K562 (cell line): ENCODE data around the gene MARCHF9. TPM values are rescaled to one million over a fixed set of nuclear protein-coding genes. Genes with fewer than 3 reads are reported as not detected.

Experiments used
- ATF1 ChIP-seq, 2 experiments: fragments of 450-650 bp in 1 of 2; IDR thresholded peaks; 2 replicates each; pipeline ENCODE4 v1.6.1; 2016; ENCODE audit warnings: missing compliant biosample characterization in 1 of 2, missing genetic modification characterization in 1 of 2
- BRD9 ChIP-seq: fragments of 450-650 bp; IDR thresholded peaks from 2 replicates; pipeline ENCODE4 v1.6.1; 2018; ENCODE audit warnings: low read depth; ENCODE audit not compliant: partially characterized antibody
- CBFB ChIP-seq: sonication (generic); formaldehyde crosslinking; IDR thresholded peaks from 2 replicates; pipeline ENCODE4 v1.4.0; 2020; ENCODE audit warnings: mild to moderate bottlenecking, missing genetic modification reagents
- DNMT1 ChIP-seq: fragments of 450-650 bp; IDR thresholded peaks from 2 replicates; pipeline ENCODE4 v1.6.1; 2016; ENCODE audit warnings: antibody characterized with exemption, mild to moderate bottlenecking
- GABPB2 ChIP-seq: fragments of 250-450 bp; sonication (Bioruptor Pico); conservative IDR thresholded peaks from 2 replicates; pipeline ENCODE4 v1.5.1; 2021; ENCODE audit warnings: mild to moderate bottlenecking
- HNRNPH1 ChIP-seq: fragments of 200-400 bp; formaldehyde crosslinking; optimal IDR thresholded peaks from 2 replicates; pipeline ENCODE3; 2017; ENCODE audit warnings: low read depth, mild to moderate bottlenecking, low read length, moderate library complexity
- MEF2A ChIP-seq: IDR thresholded peaks from 2 replicates; pipeline ENCODE4 v1.6.1; 2011; ENCODE audit warnings: low read depth, mild to moderate bottlenecking, low read length, moderate library complexity; ENCODE audit not compliant: control insufficient read depth
- MTA2 ChIP-seq: fragments of 450-650 bp; IDR thresholded peaks from 2 replicates; pipeline ENCODE4 v1.6.1; 2016; ENCODE audit warnings: low read depth
- PHF21A ChIP-seq: fragments of 450-650 bp; IDR thresholded peaks from 2 replicates; pipeline ENCODE4 v1.6.1; 2017; ENCODE audit warnings: low read depth, borderline replicate concordance
- RAD51 ChIP-seq: fragments of 450-650 bp; IDR thresholded peaks from 2 replicates; pipeline ENCODE4 v1.7.1; 2016; ENCODE audit warnings: low read depth, mild to moderate bottlenecking, borderline replicate concordance
- ZNF184 ChIP-seq: sonication (generic); formaldehyde crosslinking; IDR thresholded peaks from 2 replicates; pipeline ENCODE4 v1.5.0; 2020; ENCODE audit warnings: missing genetic modification reagents
- polyA plus RNA-seq, 8 experiments: library from polyadenylated mRNA; depleted of rRNA in 4 of 8; stranded (reverse) in 5 of 8; unstranded in 3 of 8; fragments of >200 nt; fragmentation: Nextera tagmentation in 2 of 8; fragmentation: Illumina TruSeq in 1 of 8; extraction: Ambion mirVana in 2 of 8; extraction: Trizol in 1 of 8; gene quantifications; 2 replicates each; pipeline versions ENCODE4 v1.2.1 to v1.2.3, GENCODE V29; 2011 to 2014; ENCODE audit warnings: inconsistent platforms in 1 of 8, missing spikeins in 1 of 8
- total RNA-seq, 7 experiments: library from RNA; depleted of rRNA in 6 of 7; stranded (reverse); fragments of >200 nt in 6 of 7; fragmentation: Illumina TruSeq in 2 of 7; extraction: Trizol in 2 of 7; gene quantifications; 2 replicates each; pipeline versions ENCODE4 v1.2.1 to v1.2.3, GENCODE V29; 2011 to 2021; ENCODE audit warnings: low replicate concordance in 1 of 7
- TF ChIP-seq, protein P1 (sequence below): fragments of 450-650 bp; formaldehyde crosslinking; IDR thresholded peaks from 2 replicates; pipeline ENCODE4 v1.4.0; 2022; ENCODE audit warnings: mild to moderate bottlenecking, moderate library complexity
- TF ChIP-seq, protein P2 (sequence below), 2 experiments: fragments of 450-650 bp; IDR thresholded peaks; 2 replicates each; pipeline ENCODE4 v1.6.1; 2018; ENCODE audit warnings: mild to moderate bottlenecking in 2 of 2, low read depth in 1 of 2; ENCODE audit not compliant: partially characterized antibody in 2 of 2
- TF ChIP-seq, protein P3 (sequence below): fragments of 200-400 bp; formaldehyde crosslinking; IDR thresholded peaks from 2 replicates; pipeline ENCODE4 v1.6.1; 2017; ENCODE audit warnings: mild to moderate bottlenecking, low read depth, low read length, moderate library complexity
- TF ChIP-seq, protein P4 (sequence below): IDR thresholded peaks from 2 replicates; pipeline ENCODE4 v1.6.1; 2014; ENCODE audit warnings: antibody characterized with exemption
- TF ChIP-seq, protein P5 (sequence below): sonication (generic); formaldehyde crosslinking; IDR thresholded peaks from 2 replicates; pipeline ENCODE4 v1.8.0; 2022; ENCODE audit warnings: missing genetic modification reagents, mild to moderate bottlenecking, borderline replicate concordance

The MARCHF9 gene
- total and polyA plus RNA-seq, 9 of the 15 experiments (the other 6 are each of a cell fraction or from before 2014, with no cell fraction given), result 0.80 to 12.4 (median 6.2) TPM

DNA sequence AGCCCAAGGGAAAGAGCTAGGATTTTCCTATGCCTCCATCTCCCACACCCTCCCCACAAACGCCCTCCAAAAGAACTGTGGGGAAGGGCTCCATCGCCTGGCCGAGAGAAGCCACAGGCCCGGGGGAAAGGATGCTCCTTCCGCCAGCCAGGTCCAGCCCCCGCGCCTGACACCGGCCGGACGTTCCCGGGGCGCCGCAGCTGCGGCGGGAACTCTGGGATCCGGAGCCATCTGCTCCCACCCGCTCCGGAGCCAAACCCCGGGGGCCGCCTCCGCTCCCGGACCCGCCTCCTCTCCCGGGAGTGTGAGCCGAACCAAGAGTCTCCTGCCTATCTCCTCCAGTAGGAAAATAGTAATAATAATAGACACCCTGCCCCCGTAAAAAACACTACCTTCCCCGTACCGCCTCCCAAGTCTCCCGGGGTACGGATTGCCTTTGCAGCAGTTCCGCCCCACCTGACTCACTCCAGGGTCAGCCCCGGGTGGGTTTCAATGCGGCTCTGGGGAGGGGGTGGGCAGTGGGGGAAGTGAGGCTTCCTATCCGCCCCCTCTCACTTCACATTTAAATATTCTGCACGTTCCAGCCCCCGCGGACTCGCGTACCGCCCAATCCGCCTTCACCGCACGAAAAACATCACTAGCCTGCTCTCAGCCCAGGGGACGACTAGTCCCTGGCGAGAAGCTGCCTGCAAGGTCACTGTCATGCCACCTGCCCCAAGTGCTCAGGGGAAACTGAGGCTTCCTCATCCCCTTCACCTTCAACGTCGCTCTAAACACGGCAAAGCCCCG lies 18.8 kb upstream of the MARCHF9 start (continued):
- TF ChIP-seq, protein P1, sequence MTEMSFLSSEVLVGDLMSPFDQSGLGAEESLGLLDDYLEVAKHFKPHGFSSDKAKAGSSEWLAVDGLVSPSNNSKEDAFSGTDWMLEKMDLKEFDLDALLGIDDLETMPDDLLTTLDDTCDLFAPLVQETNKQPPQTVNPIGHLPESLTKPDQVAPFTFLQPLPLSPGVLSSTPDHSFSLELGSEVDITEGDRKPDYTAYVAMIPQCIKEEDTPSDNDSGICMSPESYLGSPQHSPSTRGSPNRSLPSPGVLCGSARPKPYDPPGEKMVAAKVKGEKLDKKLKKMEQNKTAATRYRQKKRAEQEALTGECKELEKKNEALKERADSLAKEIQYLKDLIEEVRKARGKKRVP, result no peak
- TF ChIP-seq, protein P2, sequence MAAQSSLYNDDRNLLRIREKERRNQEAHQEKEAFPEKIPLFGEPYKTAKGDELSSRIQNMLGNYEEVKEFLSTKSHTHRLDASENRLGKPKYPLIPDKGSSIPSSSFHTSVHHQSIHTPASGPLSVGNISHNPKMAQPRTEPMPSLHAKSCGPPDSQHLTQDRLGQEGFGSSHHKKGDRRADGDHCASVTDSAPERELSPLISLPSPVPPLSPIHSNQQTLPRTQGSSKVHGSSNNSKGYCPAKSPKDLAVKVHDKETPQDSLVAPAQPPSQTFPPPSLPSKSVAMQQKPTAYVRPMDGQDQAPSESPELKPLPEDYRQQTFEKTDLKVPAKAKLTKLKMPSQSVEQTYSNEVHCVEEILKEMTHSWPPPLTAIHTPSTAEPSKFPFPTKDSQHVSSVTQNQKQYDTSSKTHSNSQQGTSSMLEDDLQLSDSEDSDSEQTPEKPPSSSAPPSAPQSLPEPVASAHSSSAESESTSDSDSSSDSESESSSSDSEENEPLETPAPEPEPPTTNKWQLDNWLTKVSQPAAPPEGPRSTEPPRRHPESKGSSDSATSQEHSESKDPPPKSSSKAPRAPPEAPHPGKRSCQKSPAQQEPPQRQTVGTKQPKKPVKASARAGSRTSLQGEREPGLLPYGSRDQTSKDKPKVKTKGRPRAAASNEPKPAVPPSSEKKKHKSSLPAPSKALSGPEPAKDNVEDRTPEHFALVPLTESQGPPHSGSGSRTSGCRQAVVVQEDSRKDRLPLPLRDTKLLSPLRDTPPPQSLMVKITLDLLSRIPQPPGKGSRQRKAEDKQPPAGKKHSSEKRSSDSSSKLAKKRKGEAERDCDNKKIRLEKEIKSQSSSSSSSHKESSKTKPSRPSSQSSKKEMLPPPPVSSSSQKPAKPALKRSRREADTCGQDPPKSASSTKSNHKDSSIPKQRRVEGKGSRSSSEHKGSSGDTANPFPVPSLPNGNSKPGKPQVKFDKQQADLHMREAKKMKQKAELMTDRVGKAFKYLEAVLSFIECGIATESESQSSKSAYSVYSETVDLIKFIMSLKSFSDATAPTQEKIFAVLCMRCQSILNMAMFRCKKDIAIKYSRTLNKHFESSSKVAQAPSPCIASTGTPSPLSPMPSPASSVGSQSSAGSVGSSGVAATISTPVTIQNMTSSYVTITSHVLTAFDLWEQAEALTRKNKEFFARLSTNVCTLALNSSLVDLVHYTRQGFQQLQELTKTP (IDR thresholded peaks at IDR 0.05; ENCODE audit: low read depth in 1 of 2, partially characterized antibody in 2 of 2), result no peak
- TF ChIP-seq RAD51 (no peak; the same call in 1 of the 2 replicates), MTA2 (no peak), ZNF184 (CRISPR knock-in tag) (no peak), BRD9 (no peak), MEF2A (no peak), PHF21A (no peak), CBFB (CRISPR knock-in tag) (no peak), HNRNPH1 (no peak), GABPB2 (no peak), ATF1 (CRISPR knock-in tag; IDR thresholded peaks at IDR 0.05) (no peak), ATF1 (tag; IDR thresholded peaks at IDR 0.05) (no peak), DNMT1 (no peak)
- TF ChIP-seq, protein P3, sequence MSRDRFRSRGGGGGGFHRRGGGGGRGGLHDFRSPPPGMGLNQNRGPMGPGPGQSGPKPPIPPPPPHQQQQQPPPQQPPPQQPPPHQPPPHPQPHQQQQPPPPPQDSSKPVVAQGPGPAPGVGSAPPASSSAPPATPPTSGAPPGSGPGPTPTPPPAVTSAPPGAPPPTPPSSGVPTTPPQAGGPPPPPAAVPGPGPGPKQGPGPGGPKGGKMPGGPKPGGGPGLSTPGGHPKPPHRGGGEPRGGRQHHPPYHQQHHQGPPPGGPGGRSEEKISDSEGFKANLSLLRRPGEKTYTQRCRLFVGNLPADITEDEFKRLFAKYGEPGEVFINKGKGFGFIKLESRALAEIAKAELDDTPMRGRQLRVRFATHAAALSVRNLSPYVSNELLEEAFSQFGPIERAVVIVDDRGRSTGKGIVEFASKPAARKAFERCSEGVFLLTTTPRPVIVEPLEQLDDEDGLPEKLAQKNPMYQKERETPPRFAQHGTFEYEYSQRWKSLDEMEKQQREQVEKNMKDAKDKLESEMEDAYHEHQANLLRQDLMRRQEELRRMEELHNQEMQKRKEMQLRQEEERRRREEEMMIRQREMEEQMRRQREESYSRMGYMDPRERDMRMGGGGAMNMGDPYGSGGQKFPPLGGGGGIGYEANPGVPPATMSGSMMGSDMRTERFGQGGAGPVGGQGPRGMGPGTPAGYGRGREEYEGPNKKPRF, result no peak
- TF ChIP-seq, protein P4, sequence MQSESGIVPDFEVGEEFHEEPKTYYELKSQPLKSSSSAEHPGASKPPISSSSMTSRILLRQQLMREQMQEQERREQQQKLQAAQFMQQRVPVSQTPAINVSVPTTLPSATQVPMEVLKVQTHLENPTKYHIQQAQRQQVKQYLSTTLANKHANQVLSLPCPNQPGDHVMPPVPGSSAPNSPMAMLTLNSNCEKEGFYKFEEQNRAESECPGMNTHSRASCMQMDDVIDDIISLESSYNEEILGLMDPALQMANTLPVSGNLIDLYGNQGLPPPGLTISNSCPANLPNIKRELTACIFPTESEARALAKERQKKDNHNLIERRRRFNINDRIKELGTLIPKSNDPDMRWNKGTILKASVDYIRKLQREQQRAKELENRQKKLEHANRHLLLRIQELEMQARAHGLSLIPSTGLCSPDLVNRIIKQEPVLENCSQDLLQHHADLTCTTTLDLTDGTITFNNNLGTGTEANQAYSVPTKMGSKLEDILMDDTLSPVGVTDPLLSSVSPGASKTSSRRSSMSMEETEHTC, result no peak
- TF ChIP-seq, protein P5, sequence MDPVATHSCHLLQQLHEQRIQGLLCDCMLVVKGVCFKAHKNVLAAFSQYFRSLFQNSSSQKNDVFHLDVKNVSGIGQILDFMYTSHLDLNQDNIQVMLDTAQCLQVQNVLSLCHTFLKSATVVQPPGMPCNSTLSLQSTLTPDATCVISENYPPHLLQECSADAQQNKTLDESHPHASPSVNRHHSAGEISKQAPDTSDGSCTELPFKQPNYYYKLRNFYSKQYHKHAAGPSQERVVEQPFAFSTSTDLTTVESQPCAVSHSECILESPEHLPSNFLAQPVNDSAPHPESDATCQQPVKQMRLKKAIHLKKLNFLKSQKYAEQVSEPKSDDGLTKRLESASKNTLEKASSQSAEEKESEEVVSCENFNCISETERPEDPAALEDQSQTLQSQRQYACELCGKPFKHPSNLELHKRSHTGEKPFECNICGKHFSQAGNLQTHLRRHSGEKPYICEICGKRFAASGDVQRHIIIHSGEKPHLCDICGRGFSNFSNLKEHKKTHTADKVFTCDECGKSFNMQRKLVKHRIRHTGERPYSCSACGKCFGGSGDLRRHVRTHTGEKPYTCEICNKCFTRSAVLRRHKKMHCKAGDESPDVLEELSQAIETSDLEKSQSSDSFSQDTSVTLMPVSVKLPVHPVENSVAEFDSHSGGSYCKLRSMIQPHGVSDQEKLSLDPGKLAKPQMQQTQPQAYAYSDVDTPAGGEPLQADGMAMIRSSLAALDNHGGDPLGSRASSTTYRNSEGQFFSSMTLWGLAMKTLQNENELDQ (CRISPR knock-in tag), result no peak
